ENCODE results near the gene E2F3. TPM values are rescaled to one million over a fixed set of nuclear protein-coding genes. Genes with fewer than 3 reads are reported as not detected.

E2F3 gene
- total and polyA plus RNA-seq, 10 of the 15 experiments (the other 5 are each of a cell fraction or from before 2014, with no cell fraction given), result 5.1 to 16.8 (median 10.6) TPM

GRCh38 chr6:20433929-20434328 is 32.2 kb downstream of the E2F3 start:
- intact Hi-C loops (cut with micrococcal nuclease; ENCODE audit: unreplicated experiment) (no loop called here), in situ Hi-C loops (cut with MboI) (no loop called here)
- no TSS peak for BruUV-seq (replicated peaks)
- Histone ChIP-seq H4K20me1 (ENCODE audit: control insufficient read depth, insufficient read depth) (peaks cover 4% of the 10 kb centered on the region; the same call in 1 of the 2 replicates), H3K27ac (ENCODE audit: control insufficient read depth, insufficient read depth) (no peak overlapping the region), H3K4me2 (ENCODE audit: control insufficient read depth, insufficient read depth) (no peak overlapping the region), H3K4me1 (ENCODE audit: control insufficient read depth, insufficient read depth, low read length) (no peaks in the 10 kb centered on the region; the same call in 1 of the 2 replicates), H3K9ac (ENCODE audit: control insufficient read depth, insufficient read depth, low read length) (no peak overlapping the region), H3K9me3 (replicated peaks; ENCODE audit: control insufficient read depth, insufficient read depth, low read length) (no peaks in the 10 kb centered on the region; the same call in 2 of the 3 replicates), H2AFZ (ENCODE audit: control insufficient read depth, low read depth, low read length) (no peak overlapping the region), H3K27me3 (replicated peaks in 1 of 2; ENCODE audit: control insufficient read depth in 2 of 2, insufficient read depth in 2 of 2, low read length in 1 of 2) (no peaks in the 10 kb centered on the region), H3K79me2 (ENCODE audit: control insufficient read depth, insufficient read depth, low read length) (peaks cover 44% of the 10 kb centered on the region), H3K36me3 (ENCODE audit: control insufficient read depth in 2 of 2, insufficient read depth in 2 of 2, low read length in 1 of 2) (peaks cover 4 to 9% of the 10 kb centered on the region in 2 experiments; a peak in 3 of 4 replicates), H3K4me3 (no peak overlapping the region)
- ChIA-PET SMC1A (ENCODE audit: uncharacterized antibody, unreplicated experiment) (interaction anchor here (0.9 kb wide), 1 partner anchor 73 kb away, joined by 3 read pairs; no protein-coding TSS in a partner anchor), POLR2A (no interaction called here), CTCF (interaction anchor here (1.9 kb wide), 1 partner anchor 29 kb away, joined by 10 read pairs; no protein-coding TSS in a partner anchor), RAD21 (ENCODE audit: unreplicated experiment) (no interaction called here)
- TF ChIP-seq YBX1 (IDR thresholded peaks at IDR 0.05), result no peak
- TF ChIP-seq ZNF592 (IDR thresholded peaks at IDR 0.05), result no peak
- no peak for TF ChIP-seq RUNX3 (IDR thresholded peaks at IDR 0.05; ENCODE audit: low read length)
- TF ChIP-seq ZBED1 (IDR thresholded peaks at IDR 0.05; ENCODE audit: borderline replicate concordance), result no peak
- no peak for TF ChIP-seq RCOR1 (conservative IDR thresholded peaks at IDR 0.05; ENCODE audit: low read depth, low read length)
- no peak for TF ChIP-seq YY1 (IDR thresholded peaks at IDR 0.05; ENCODE audit: low read depth, low read length)
- no peak for TF ChIP-seq FOS (IDR thresholded peaks at IDR 0.05; ENCODE audit: borderline replicate concordance, extremely low read depth, insufficient read length)
- TF ChIP-seq NKRF (conservative IDR thresholded peaks at IDR 0.05), result no peak
- TF ChIP-seq WRNIP1 (IDR thresholded peaks at IDR 0.05; ENCODE audit: borderline replicate concordance, low read depth, low read length), result no peak
- TF ChIP-seq CREB1 (IDR thresholded peaks at IDR 0.05; ENCODE audit: low read depth), result no peak
- TF ChIP-seq RB1 (IDR thresholded peaks at IDR 0.05; ENCODE audit: borderline replicate concordance), result no peak
- TF ChIP-seq NR2C2 (IDR thresholded peaks at IDR 0.05; ENCODE audit: borderline replicate concordance, control insufficient read depth, insufficient read length, low read depth), result no peak
- no peak for TF ChIP-seq SKIL (IDR thresholded peaks at IDR 0.05; ENCODE audit: low read depth, poor library complexity, severe bottlenecking)
- no peak for TF ChIP-seq CREM (IDR thresholded peaks at IDR 0.05; ENCODE audit: low read depth)
- FAIRE-seq (no peak), ATAC-seq (no peak), DNase-seq (ENCODE audit: low read depth, low spot score) (no peak)
- 95% methylated on average over 2 of the region's 2 CpGs for WGBS (ENCODE audit: insufficient coverage, insufficient replicate concordance, low lambda C conversion rate, missing lambda C conversion rate)
